T-helper 1 cell treated with Interleukin-12 subunit alpha and Interleukin-12 subunit beta and Interleukin-4 antibody, amounts not matched to agents 30 ng/mL and 1 ng/mL, for 36 hours (primary cell): ENCODE results near the gene SLC28A3. TPM values are rescaled to one million over a fixed set of nuclear protein-coding genes. Genes with fewer than 3 reads are reported as not detected.

Experiments used
- intact Hi-C: fragments of 100-400 bp; cut with micrococcal nuclease; formaldehyde crosslinking; loops from one replicate; pipeline ENCODE4 v1.15.1; 2024
- total RNA-seq: library from RNA; stranded (reverse); gene quantifications from 2 replicates; pipeline ENCODE4 v1.2.3, GENCODE V29; 2022

Gene SLC28A3
- total RNA-seq, 1 donor from 2014 or later = 0.98 TPM

GRCh38 chr9:84301851-84302250 lies 38.7 kb downstream of the SLC28A3 start:
- intact Hi-C loops = no loop called here

GRCh38 chr9:84300271-84300670 lies 40.3 kb downstream of the SLC28A3 start:
- intact Hi-C loops = no loop called here

- intact Hi-C loops = loop anchor here (5.0 to 10.0 kb wide), 3 partner anchors 460 to 1648 kb away; partner anchors contain the start of genes NAA35 and UBQLN1
Observed at GRCh38 chr9:84297162-84297821, 43.3 kb downstream of the SLC28A3 start.

GRCh38 chr9:84296146-84296843 lies 44.3 kb downstream of the SLC28A3 start:
- intact Hi-C loops = loop anchor here (1.0 to 10.0 kb wide), 7 partner anchors 19 to 1649 kb away; partner anchors contain the start of genes HNRNPK, KIF27, NAA35 and RMI1

- intact Hi-C loops = loop anchor here (5.0 to 10.0 kb wide), 3 partner anchors 672 to 1988 kb away; partner anchors contain the start of genes IDNK, ISCA1 and NAA35
Observed at GRCh38 chr9:84294241-84294950, 46.2 kb downstream of the SLC28A3 start.

- intact Hi-C loops = loop anchor here (1.0 to 10.0 kb wide), 6 partner anchors 8 to 1989 kb away; partner anchors contain the start of genes IDNK, ISCA1 and NAA35
Observed at GRCh38 chr9:84293001-84293798, 47.4 kb downstream of the SLC28A3 start.

- intact Hi-C loops = loop anchor here (1.0 to 2.0 kb wide), 2 partner anchors 8 to 15 kb away; no protein-coding TSS in a partner anchor
Observed at GRCh38 chr9:84285381-84285780, 55.2 kb downstream of the SLC28A3 start.

- intact Hi-C loops = loop anchor here (2.0 kb wide), 1 partner anchor 13 kb away; no protein-coding TSS in a partner anchor
Observed at GRCh38 chr9:84283946-84284345, 56.6 kb downstream of the SLC28A3 start.

GRCh38 chr9:84278130-84278529 lies 62.4 kb downstream of the SLC28A3 start:
- intact Hi-C loops = no loop called here

- intact Hi-C loops = no loop called here
Observed at GRCh38 chr9:84277646-84278045, 62.9 kb downstream of the SLC28A3 start.

GRCh38 chr9:84276741-84277140 lies 63.8 kb downstream of the SLC28A3 start:
- intact Hi-C loops = no loop called here

- intact Hi-C loops = loop anchor here (1.0 to 2.0 kb wide), 4 partner anchors 13 to 292 kb away; partner anchors contain the start of genes HNRNPK and RMI1
Observed at GRCh38 chr9:84271921-84272556, 68.5 kb downstream of the SLC28A3 start.

GRCh38 chr9:84271531-84271900 lies 69.0 kb downstream of the SLC28A3 start:
- intact Hi-C loops = loop anchor here (1.0 to 2.0 kb wide), 4 partner anchors 13 to 291 kb away; partner anchors contain the start of genes HNRNPK and RMI1

- intact Hi-C loops = loop anchor here (1.0 to 2.0 kb wide), 4 partner anchors 14 to 291 kb away; partner anchors contain the start of genes HNRNPK and RMI1
Observed at GRCh38 chr9:84270847-84271530, 69.6 kb downstream of the SLC28A3 start.

- intact Hi-C loops = loop anchor here (1.0 to 2.0 kb wide), 3 partner anchors 30 to 559 kb away; partner anchors contain the start of gene UBQLN1
Observed at GRCh38 chr9:84266087-84266561, 74.4 kb downstream of the SLC28A3 start.

GRCh38 chr9:84264307-84265029 lies 76.1 kb downstream of the SLC28A3 start:
- intact Hi-C loops = loop anchor here (5.0 kb wide), 2 partner anchors 287 to 342 kb away; partner anchors contain the start of gene KIF27

GRCh38 chr9:84261070-84261746 lies 79.3 kb downstream of the SLC28A3 start:
- intact Hi-C loops = loop anchor here (1.0 to 5.0 kb wide), 5 partner anchors 54 to 339 kb away; partner anchors contain the start of gene KIF27

- intact Hi-C loops = no loop called here
Observed at GRCh38 chr9:84258371-84258770, 82.2 kb downstream of the SLC28A3 start.
